Spleen (tissue), 11 donors: ENCODE results near the gene DBF4. TPM values are rescaled to one million over a fixed set of nuclear protein-coding genes. Genes with fewer than 3 reads are reported as not detected.
"Not testable (repeated sequence)": the region's sequence is repeated elsewhere in the genome, so short reads cannot be mapped to it uniquely, and the experiment has no call there.

ENCODE experiments used
- DNase-seq: peaks from one replicate; pipeline ENCODE4 v3.0.0-alpha.2; 2020
- H3K27ac ChIP-seq, 8 donors: fragments of 200-600 bp; sonication (generic) in 7 of 8; 1 replicate in 4 of 8; 2 replicates in 4 of 8; pipeline versions ENCODE4 v1.5.0 to v1.8.0; 2016 to 2021; ENCODE audit warnings: inconsistent platforms in 4 of 8, mild to moderate bottlenecking in 4 of 8, moderate library complexity in 1 of 8
- H3K27me3 ChIP-seq, 7 donors: fragments of 200-600 bp; sonication (generic) in 6 of 7; replicated peaks in 1 of 7; 1 replicate in 4 of 7; 2 replicates in 3 of 7; pipeline versions ENCODE4 v1.5.0 to v1.8.0; 2016 to 2021; ENCODE audit warnings: inconsistent platforms in 3 of 7, mild to moderate bottlenecking in 1 of 7
- H3K36me3 ChIP-seq, 6 donors: fragments of 200-600 bp; sonication (generic) in 5 of 6; 1 replicate in 4 of 6; 2 replicates in 2 of 6; pipeline versions ENCODE4 v1.5.0 to v1.8.0; 2016 to 2021; ENCODE audit warnings: inconsistent platforms in 2 of 6
- H3K4me1 ChIP-seq, 6 donors: fragments of 200-600 bp; sonication (generic) in 5 of 6; 1 replicate in 3 of 6; 2 replicates in 3 of 6; pipeline versions ENCODE4 v1.5.0 to v1.8.0; 2016 to 2021; ENCODE audit warnings: inconsistent platforms in 3 of 6
- H3K4me3 ChIP-seq, 8 donors: fragments of 200-600 bp; sonication (generic) in 7 of 8; 1 replicate in 4 of 8; 2 replicates in 4 of 8; pipeline versions ENCODE4 v1.5.0 to v1.8.0; 2016 to 2021; ENCODE audit warnings: inconsistent platforms in 4 of 8, mild to moderate bottlenecking in 4 of 8, moderate library complexity in 2 of 8
- H3K9me3 ChIP-seq, 8 donors: fragments of 200-600 bp; sonication (generic) in 7 of 8; 1 replicate in 4 of 8; 2 replicates in 4 of 8; pipeline versions ENCODE4 v1.5.0 to v1.8.0; 2016 to 2021; ENCODE audit warnings: inconsistent platforms in 4 of 8
- CTCF ChIP-seq, 11 experiments: fragments of 200-600 bp in 7 of 11; fragments of 450-650 bp in 4 of 11; sonication (generic) in 4 of 11; IDR thresholded peaks in 8 of 11; conservative IDR thresholded peaks in 3 of 11; 1 replicate in 7 of 11; 2 replicates in 4 of 11; pipeline versions ENCODE4 v1.4.0 to v1.8.0; 2016 to 2021; ENCODE audit warnings: antibody characterized with exemption in 11 of 11, inconsistent platforms in 4 of 11, mild to moderate bottlenecking in 1 of 11
- POLR2A ChIP-seq, 3 donors: fragments of 450-650 bp; IDR thresholded peaks; one replicate each; pipeline ENCODE4 v1.5.1; 2017; ENCODE audit warnings: antibody characterized with exemption in 3 of 3, mild to moderate bottlenecking in 1 of 3
- POLR2AphosphoS5 ChIP-seq, 3 donors: sonication (generic); formaldehyde crosslinking; IDR thresholded peaks; one replicate each; pipeline ENCODE4 v1.5.1; 2017; ENCODE audit warnings: antibody characterized with exemption in 3 of 3
- WGBS, 5 donors: extraction: QIAGEN DNeasy Blood & Tissue Kit in 3 of 5; methylation state at CpG; one replicate each; pipeline versions ENCODE4 v1.1.5 to v1.1.7; 2013 to 2018; 5-methylcytosine and 5-hydroxymethylcytosine counted together
- intact Hi-C: fragments of 100-400 bp; cut with DNase I; formaldehyde crosslinking; loops from one replicate; pipeline ENCODE4 v1.15.0; 2023; ENCODE audit warnings: low total_unique reads
- polyA plus RNA-seq, 3 donors: library from polyadenylated mRNA; stranded (reverse); fragments of 200-250 nt; gene quantifications; one replicate each; pipeline ENCODE4 v1.2.1, GENCODE V29; 2013
- total RNA-seq, 7 donors: library from RNA; depleted of rRNA in 3 of 7; stranded (reverse); fragments of >200 nt in 3 of 7; fragmentation: NEBNext Ultra II Directional in 4 of 7; extraction: Animal tissue kit (Norgen Biotek cat#: 25700) in 4 of 7; gene quantifications; one replicate each; pipeline versions ENCODE4 v1.1.0 to v1.2.1, GENCODE V29; 2016 to 2021
- donor health status: healthy with polysubstance abuse.
- donor health status: DM: no; HTN: no; CAD: no; lungs with moderate emphysema.
- donor health status: DM: no; HTN: no; CAD: no.
- donor health status: Bipolar disorder and iron deficiency.
- donor health status: healthy.
- donor health status: DM: no; HTN: no; CAD: no.
- donor health status: DM: yes; HTN: yes; CAD: no.

DBF4 gene
- total and polyA plus RNA-seq, 10 donors = 8.8 to 26.8 (median 15.9) TPM

- WGBS, 5 donors = 4 to 7% (median 5%) methylated on average over 47 of the region's 47 CpGs
- Histone ChIP-seq H3K4me3 (peak overlapping the region; percentile 60 to 97 (median 86)), H3K9me3 (no peaks in the 10 kb centered on the region), H3K27ac (peak overlapping the region in 5 of 8 donors; percentile 71 to 86 (median 76)), H3K36me3 (peaks cover 0 to 6% (median 0%) of the 10 kb centered on the region in 6 donors), H3K27me3 (no peaks in the 10 kb centered on the region), H3K4me1 (peaks cover 4 to 26% (median 13%) of the 10 kb centered on the region in 6 donors)
- intact Hi-C loops = no loop called here
- TF ChIP-seq CTCF (IDR thresholded peaks at IDR 0.05 in 8 of 11, conservative IDR thresholded peaks at IDR 0.05 in 3 of 11) = no peak
- TF ChIP-seq POLR2AphosphoS5 (IDR thresholded peaks at IDR 0.05) = peak in 1 of 3 donors; percentile 31
- DNase-seq = peak; percentile 81
Observed at GRCh38 chr7:87934699-87935383, 58.5 kb downstream of the DBF4 start.

- no peak overlapping the region for H3K27ac ChIP-seq
- WGBS, 5 donors = 54 to 64% (median 55%) methylated on average over 8 of the region's 8 CpGs
- H3K36me3 ChIP-seq = peaks cover 0 to 6% (median 0%) of the 10 kb centered on the region in 6 donors
- peak overlapping the region in 7 of 8 donors; percentile 82 to 97 (median 86) for H3K4me3 ChIP-seq
- no peak for TF ChIP-seq POLR2A (IDR thresholded peaks at IDR 0.05)
- no peak for TF ChIP-seq CTCF (IDR thresholded peaks at IDR 0.05 in 8 of 11, conservative IDR thresholded peaks at IDR 0.05 in 3 of 11)
- no peak for TF ChIP-seq POLR2AphosphoS5 (IDR thresholded peaks at IDR 0.05)
- no peak for DNase-seq
- H3K4me1 ChIP-seq = peaks cover 4 to 26% (median 13%) of the 10 kb centered on the region in 6 donors
- intact Hi-C loops = no loop called here
- no peaks in the 10 kb centered on the region for H3K9me3 ChIP-seq
- H3K27me3 ChIP-seq = no peaks in the 10 kb centered on the region
Observed at GRCh38 chr7:87935384-87935706, 59.1 kb downstream of the DBF4 start.

- Histone ChIP-seq H3K27ac (no peak overlapping the region), H3K27me3 (no peaks in the 10 kb centered on the region), H3K9me3 (no peaks in the 10 kb centered on the region), H3K4me1 (no peaks in the 10 kb centered on the region), H3K4me3 (no peak overlapping the region), H3K36me3 (peaks cover 0 to 6% (median 0%) of the 10 kb centered on the region in 6 donors)
- intact Hi-C loops = no loop called here
- DNase-seq = no peak
- 76 to 88% (median 85%) methylated on average over 4 of the region's 4 CpGs for WGBS, 5 donors
- no peak for TF ChIP-seq POLR2AphosphoS5 (IDR thresholded peaks at IDR 0.05)
Observed at GRCh38 chr7:87941138-87941537, 64.8 kb downstream of the DBF4 start.

- Histone ChIP-seq H3K27me3 (no peaks in the 10 kb centered on the region), H3K27ac (no peak overlapping the region), H3K36me3 (no peaks in the 10 kb centered on the region), H3K4me1 (no peaks in the 10 kb centered on the region), H3K4me3 (no peak overlapping the region), H3K9me3 (no peaks in the 10 kb centered on the region)
- 69 to 80% (median 77%) methylated on average over 3 of the region's 3 CpGs for WGBS, 5 donors
- intact Hi-C loops = no loop called here
- TF ChIP-seq CTCF (IDR thresholded peaks at IDR 0.05 in 8 of 11, conservative IDR thresholded peaks at IDR 0.05 in 3 of 11) (no peak), POLR2AphosphoS5 (IDR thresholded peaks at IDR 0.05) (no peak), POLR2A (IDR thresholded peaks at IDR 0.05) (no peak)
- no peak for DNase-seq
Observed at GRCh38 chr7:87944547-87944946, 68.3 kb downstream of the DBF4 start.

- H3K4me1 ChIP-seq, H3K27me3 ChIP-seq, DNase-seq, H3K36me3 ChIP-seq, H3K27ac ChIP-seq, intact Hi-C loops, H3K4me3 ChIP-seq, H3K9me3 ChIP-seq: not testable (repeated sequence)
Observed at GRCh38 chr7:87945926-87946325, 69.6 kb downstream of the DBF4 start.
